Skeletal muscle tissue (tissue), 4 donors: ENCODE measurements around the gene DACH1. TPM values are rescaled to one million over a fixed set of nuclear protein-coding genes. Genes with fewer than 3 reads are reported as not detected.

Experiments
- H3K27ac ChIP-seq: one replicate; pipeline ENCODE4 v1.7.0; 2013; ENCODE audit warnings: mild to moderate bottlenecking, low read depth, low read length, inconsistent platforms
- H3K27me3 ChIP-seq, 3 donors: one replicate each; pipeline ENCODE4 v1.7.0; 2013; ENCODE audit warnings: low read length in 3 of 3; ENCODE audit not compliant: control insufficient read depth in 3 of 3, insufficient read depth in 3 of 3
- H3K36me3 ChIP-seq, 3 donors: one replicate each; pipeline ENCODE4 v1.7.0; 2013; ENCODE audit warnings: low read length in 3 of 3; ENCODE audit not compliant: control insufficient read depth in 3 of 3, insufficient read depth in 3 of 3
- H3K4me1 ChIP-seq, 3 donors: one replicate each; pipeline ENCODE4 v1.7.0; 2013; ENCODE audit warnings: low read length in 3 of 3, mild to moderate bottlenecking in 3 of 3; ENCODE audit not compliant: control insufficient read depth in 3 of 3, insufficient read depth in 3 of 3
- H3K4me3 ChIP-seq, 3 donors: one replicate each; pipeline ENCODE4 v1.7.0; 2013; ENCODE audit warnings: low read length in 3 of 3
- H3K9ac ChIP-seq, 3 donors: one replicate each; pipeline ENCODE4 v1.7.0; 2013; ENCODE audit warnings: low read length in 3 of 3, mild to moderate bottlenecking in 3 of 3, moderate library complexity in 2 of 3, low read depth in 1 of 3
- H3K9me3 ChIP-seq, 3 donors: one replicate each; pipeline ENCODE4 v1.7.0; 2013; ENCODE audit warnings: low read length in 3 of 3; ENCODE audit not compliant: control insufficient read depth in 3 of 3
- total RNA-seq: library from RNA; depleted of rRNA; stranded (reverse); fragments of >200 nt; gene quantifications from one replicate; pipeline ENCODE4 v1.2.3, GENCODE V29; 2014
- donor health status: Osteomylitis.

Gene DACH1
- total RNA-seq, 1 donor from 2014 or later: 6.8 TPM

DNA sequence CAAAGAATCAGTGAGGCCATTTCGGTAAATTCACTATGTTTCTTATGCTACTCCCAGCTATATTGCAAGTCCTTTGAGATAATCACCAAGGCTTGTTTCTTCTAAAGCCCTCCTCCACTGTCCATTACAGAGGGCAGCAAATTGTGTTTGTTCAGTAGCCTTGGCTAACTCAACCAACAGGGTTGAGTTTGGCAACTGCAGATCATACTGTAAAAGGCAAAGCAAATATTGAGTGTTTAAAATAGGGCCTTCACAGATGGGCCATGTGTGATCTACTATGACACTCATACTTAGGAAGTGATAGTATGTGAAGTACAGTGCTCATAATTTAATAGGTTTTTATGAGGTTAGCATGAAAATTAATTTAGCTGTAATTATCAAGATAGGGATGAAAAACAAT, 171.3 kb downstream of the DACH1 start:
- Histone ChIP-seq H3K9ac (no peak overlapping the region), H3K4me3 (no peak overlapping the region), H3K4me1 (no peaks in the 10 kb centered on the region), H3K9me3 (no peaks in the 10 kb centered on the region), H3K36me3 (no peaks in the 10 kb centered on the region), H3K27ac (no peak overlapping the region), H3K27me3 (no peaks in the 10 kb centered on the region)

DNA sequence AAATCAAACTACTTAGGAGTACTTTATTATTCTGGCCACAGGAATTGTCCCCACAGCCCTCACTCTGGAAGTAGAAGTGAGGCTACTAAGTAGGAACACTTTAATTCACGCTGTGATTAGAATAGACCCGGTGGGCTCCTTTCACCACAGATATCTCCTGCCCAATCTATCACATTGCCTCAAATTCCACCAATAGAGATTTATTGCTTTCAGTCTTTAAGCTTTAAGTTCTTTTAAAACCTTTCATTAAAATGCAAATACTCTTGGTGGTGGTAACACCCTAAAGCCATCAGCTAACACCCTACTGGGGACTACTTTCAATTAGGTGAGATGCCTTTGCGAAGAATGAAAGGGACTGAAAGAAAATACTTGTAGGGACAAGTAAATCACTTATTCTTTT, 181.9 kb downstream of the DACH1 start:
- Histone ChIP-seq H3K36me3 (no peaks in the 10 kb centered on the region), H3K27ac (no peak overlapping the region), H3K27me3 (no peaks in the 10 kb centered on the region), H3K4me1 (no peaks in the 10 kb centered on the region), H3K9ac (no peak overlapping the region), H3K4me3 (no peak overlapping the region), H3K9me3 (no peaks in the 10 kb centered on the region)

DNA sequence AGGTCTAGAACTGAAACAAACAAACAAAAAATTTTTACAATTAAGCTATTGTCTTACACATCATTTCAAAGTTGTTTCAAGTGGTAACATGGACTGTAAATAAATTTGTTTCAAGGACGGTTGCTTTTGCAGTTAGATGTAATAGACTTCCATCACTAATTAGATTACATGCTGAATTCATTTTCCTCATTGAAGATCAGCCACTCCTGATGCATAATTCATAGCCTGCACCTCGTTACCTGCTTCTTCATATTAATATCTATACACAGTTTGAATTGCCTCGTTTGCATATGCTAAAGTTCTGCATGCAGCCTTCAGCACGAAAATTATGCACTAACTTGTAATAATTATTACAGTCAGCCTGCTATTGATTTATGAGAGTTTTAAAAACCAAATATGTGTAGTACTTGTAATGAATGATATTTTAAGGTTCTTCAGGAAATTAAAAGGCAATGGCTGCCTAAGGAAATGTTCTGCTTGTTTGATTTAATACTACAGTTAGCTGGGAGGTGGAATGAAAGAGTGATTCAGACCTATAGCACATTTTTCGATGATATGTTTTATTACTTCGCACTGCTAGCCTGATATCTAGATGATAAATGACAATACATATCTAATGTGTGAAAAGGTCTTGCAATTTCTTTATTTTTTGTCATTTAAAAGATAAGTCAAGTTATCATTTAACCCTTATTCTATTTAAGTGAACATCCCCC, 184.9 kb downstream of the DACH1 start:
- Histone ChIP-seq H3K9me3 (no peaks in the 10 kb centered on the region), H3K27ac (no peak overlapping the region), H3K36me3 (no peaks in the 10 kb centered on the region), H3K4me3 (no peak overlapping the region), H3K9ac (no peak overlapping the region), H3K4me1 (no peaks in the 10 kb centered on the region), H3K27me3 (no peaks in the 10 kb centered on the region)

DNA sequence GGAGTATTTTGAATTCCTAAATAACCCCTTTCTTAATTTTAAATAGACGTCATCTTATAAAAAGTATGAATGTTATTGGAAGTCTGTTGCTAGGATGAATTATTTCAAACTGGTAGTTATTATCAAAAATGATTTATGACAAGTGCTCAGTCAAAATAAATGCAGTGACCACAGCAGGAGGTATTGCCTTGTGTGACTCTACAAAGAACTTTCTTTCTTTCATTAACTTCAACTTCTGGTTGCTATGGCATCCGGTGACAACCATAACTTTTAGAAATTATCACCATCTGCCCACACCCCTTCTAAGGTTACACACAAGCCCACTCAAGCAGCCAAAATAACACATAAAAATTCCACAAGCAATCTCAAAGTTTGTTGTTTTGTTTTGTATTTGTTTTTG, 189.9 kb downstream of the DACH1 start:
- H3K4me3 ChIP-seq: no peak overlapping the region
- no peaks in the 10 kb centered on the region for H3K27me3 ChIP-seq
- H3K27ac ChIP-seq: no peak overlapping the region
- H3K9me3 ChIP-seq: no peaks in the 10 kb centered on the region
- no peak overlapping the region for H3K9ac ChIP-seq
- no peaks in the 10 kb centered on the region for H3K4me1 ChIP-seq
- H3K36me3 ChIP-seq: no peaks in the 10 kb centered on the region

DNA sequence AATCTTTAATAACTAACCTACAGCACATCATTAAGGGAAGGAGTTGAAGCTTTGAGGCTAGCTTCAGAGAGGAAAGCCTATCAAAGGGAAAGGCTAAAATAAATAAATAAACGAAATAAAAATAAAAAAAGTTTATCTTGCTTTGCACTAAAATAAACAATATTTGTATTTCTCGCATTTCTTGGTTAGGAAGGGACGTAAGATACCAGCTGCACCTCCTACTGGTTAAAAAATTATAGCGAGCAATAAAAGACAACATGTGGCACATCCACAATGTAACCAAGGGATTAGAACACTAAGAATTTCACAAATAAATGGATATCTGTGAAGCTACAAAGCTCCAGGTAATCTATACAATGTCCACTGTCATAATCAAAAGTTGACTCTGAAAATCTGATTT, 194.5 kb downstream of the DACH1 start:
- H3K27me3 ChIP-seq: no peaks in the 10 kb centered on the region
- H3K9me3 ChIP-seq: no peaks in the 10 kb centered on the region
- no peaks in the 10 kb centered on the region for H3K36me3 ChIP-seq
- H3K4me3 ChIP-seq: no peak overlapping the region
- no peaks in the 10 kb centered on the region for H3K4me1 ChIP-seq
- H3K9ac ChIP-seq: no peak overlapping the region
- no peak overlapping the region for H3K27ac ChIP-seq

DNA sequence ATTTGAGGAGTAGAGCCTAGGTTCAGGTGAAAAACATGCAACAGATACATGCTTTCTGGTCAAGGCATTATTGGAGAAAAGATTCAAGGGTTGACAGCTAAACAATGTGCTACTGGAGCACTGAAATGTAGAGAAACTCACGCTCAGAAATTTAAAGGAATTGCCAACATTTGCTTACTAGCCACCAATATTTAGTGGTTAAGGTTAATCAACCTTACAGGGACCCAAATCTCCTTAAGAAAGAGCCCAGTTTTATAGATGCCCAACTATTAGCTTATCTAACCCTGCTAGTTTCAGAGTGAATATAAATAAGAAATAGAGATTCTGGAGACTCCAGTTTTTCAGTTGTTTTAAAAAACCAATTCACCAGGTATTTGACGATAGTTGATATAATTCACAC, 203.6 kb downstream of the DACH1 start:
- Histone ChIP-seq H3K4me3 (no peak overlapping the region), H3K27ac (no peak overlapping the region), H3K9me3 (no peaks in the 10 kb centered on the region), H3K9ac (no peak overlapping the region), H3K27me3 (no peaks in the 10 kb centered on the region), H3K36me3 (no peaks in the 10 kb centered on the region), H3K4me1 (no peaks in the 10 kb centered on the region)

DNA sequence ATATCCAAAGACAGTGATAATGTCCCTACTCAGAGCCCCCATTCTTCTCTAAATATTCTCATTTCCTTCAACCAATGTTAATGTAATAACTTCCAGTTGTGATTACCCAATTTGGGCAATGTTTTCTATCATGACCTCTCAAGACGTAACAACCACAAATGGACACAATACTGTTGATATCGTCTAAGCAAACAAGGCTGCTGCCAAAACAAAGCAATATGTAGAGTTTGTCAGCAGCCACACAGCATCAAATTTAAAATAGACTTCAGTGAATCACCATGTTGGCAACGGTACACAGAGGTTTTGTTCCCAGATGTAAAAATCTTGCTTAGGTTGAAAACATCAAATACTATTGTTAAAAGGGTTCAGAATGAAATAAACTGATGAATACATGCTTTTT, 205.1 kb downstream of the DACH1 start:
- Histone ChIP-seq H3K4me1 (no peaks in the 10 kb centered on the region), H3K9me3 (no peaks in the 10 kb centered on the region), H3K27ac (no peak overlapping the region), H3K36me3 (no peaks in the 10 kb centered on the region), H3K27me3 (no peaks in the 10 kb centered on the region), H3K9ac (no peak overlapping the region), H3K4me3 (no peak overlapping the region)

DNA sequence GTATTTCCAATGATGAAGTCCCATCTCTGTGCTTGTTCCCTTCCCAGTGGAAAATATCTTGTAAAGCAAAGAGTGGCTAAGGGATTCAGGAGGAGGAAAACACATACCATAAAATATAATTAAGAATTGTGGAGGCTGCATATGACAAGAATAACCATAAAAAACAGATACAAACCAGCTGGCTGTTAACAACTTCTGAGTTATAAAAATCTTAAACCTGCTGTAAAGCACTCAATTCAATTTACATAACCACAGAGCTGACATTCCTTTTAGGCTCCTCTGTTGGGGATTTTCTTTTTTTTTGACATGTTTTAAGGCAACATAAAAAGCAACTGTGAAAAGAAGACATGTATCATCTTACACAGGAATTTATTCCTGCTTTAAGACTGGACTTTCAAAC, 207.6 kb downstream of the DACH1 start:
- Histone ChIP-seq H3K9ac (no peak overlapping the region), H3K27ac (no peak overlapping the region), H3K4me3 (no peak overlapping the region), H3K36me3 (no peaks in the 10 kb centered on the region), H3K9me3 (no peaks in the 10 kb centered on the region), H3K27me3 (no peaks in the 10 kb centered on the region), H3K4me1 (no peaks in the 10 kb centered on the region)

DNA sequence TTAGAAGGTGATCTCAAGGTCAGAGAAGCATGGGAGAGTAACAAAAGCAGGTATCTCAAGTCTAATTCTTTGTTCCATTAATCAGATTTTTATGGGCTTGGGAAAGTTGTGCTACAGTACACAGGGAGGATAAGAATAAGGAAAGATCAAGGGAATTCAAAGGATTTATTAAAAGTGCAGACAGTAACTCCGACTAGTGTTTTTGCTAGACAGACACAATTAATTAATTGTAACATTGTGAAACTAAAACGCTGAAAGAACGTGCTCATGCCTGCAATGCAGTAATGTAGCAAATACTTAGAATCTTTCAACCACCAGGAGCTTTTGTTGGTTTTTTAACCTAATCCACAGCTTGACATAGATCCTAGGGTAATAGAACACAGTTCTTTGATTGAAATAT, 221.5 kb downstream of the DACH1 start:
- Histone ChIP-seq H3K9me3 (no peaks in the 10 kb centered on the region), H3K9ac (no peak overlapping the region), H3K27me3 (no peaks in the 10 kb centered on the region), H3K4me3 (no peak overlapping the region), H3K4me1 (no peaks in the 10 kb centered on the region), H3K36me3 (no peaks in the 10 kb centered on the region), H3K27ac (no peak overlapping the region)

DNA sequence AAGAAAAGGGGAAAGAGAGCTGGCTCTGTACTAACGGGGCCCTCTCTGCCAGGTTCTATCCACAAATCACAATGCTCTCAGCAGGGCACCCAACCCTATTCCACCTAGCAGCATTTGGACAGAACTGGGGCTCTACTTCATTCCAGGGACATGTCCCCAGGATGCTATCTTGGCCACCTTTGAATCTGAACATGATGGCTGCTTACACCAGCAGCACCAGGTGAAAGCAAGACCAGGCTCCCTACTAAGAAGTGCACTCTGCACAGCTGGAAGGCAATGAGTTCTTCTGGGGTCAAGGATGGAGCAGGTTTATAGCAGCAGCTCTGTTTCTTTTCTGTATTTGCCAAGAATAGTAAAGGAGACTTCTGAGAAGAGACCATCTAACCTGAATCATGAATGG, 222.4 kb downstream of the DACH1 start:
- no peak overlapping the region for H3K9ac ChIP-seq
- no peaks in the 10 kb centered on the region for H3K9me3 ChIP-seq

More for the DNA sequence above, 222.4 kb downstream of the DACH1 start:
- H3K36me3 ChIP-seq: no peaks in the 10 kb centered on the region
- no peaks in the 10 kb centered on the region for H3K4me1 ChIP-seq
- H3K27me3 ChIP-seq: no peaks in the 10 kb centered on the region
- no peak overlapping the region for H3K4me3 ChIP-seq
- no peak overlapping the region for H3K27ac ChIP-seq
